A673 (cell line): ENCODE results near the gene RPTOR. TPM values are rescaled to one million over a fixed set of nuclear protein-coding genes. Genes with fewer than 3 reads are reported as not detected.

Source experiments
- BruUV-seq: library from RNA; stranded (reverse); fragments of 400-500 nt; replicated peaks from 2 replicates; lab custom pipeline; 2021; lab: Mats Ljungman, UMichigan
- CTCF ChIA-PET: fragments of 300-600 bp; sonication (Branson Sonifier 250); formaldehyde crosslinking; loops from one replicate; lab custom pipeline; 2022; ENCODE audit warnings: antibody characterized with exemption; lab: Charles Lee
- POLR2A ChIA-PET: fragments of 300-600 bp; sonication (Branson Sonifier 250); formaldehyde crosslinking; loops from one replicate; lab custom pipeline; 2022; ENCODE audit warnings: antibody characterized with exemption; ENCODE audit not compliant: low non-redundant PET; lab: Charles Lee
- DNase-seq: peaks from one replicate; pipeline ENCODE4 v3.0.0-alpha.2; 2015; ENCODE audit warnings: low spot score
- H3K27ac ChIP-seq: fragments of 200-600 bp; sonication (generic); 2 replicates; pipeline ENCODE4 v1.5.1; 2016; ENCODE audit warnings: mixed run types, low read depth, mild to moderate bottlenecking, mixed read lengths, antibody characterized with exemption, low read length; ENCODE audit not compliant: poor library complexity, severe bottlenecking
- H3K27me3 ChIP-seq: fragments of 200-600 bp; sonication (generic); replicated peaks from 2 replicates; pipeline ENCODE4 v1.6.1; 2017; ENCODE audit warnings: mixed run types, low read depth, mild to moderate bottlenecking, mixed read lengths, antibody characterized with exemption, low read length; ENCODE audit not compliant: insufficient read depth, poor library complexity
- H3K36me3 ChIP-seq: fragments of 200-600 bp; sonication (generic); 2 replicates; pipeline ENCODE4 v1.6.1; 2016; ENCODE audit warnings: mixed run types, mild to moderate bottlenecking, mixed read lengths, antibody characterized with exemption, low read length; ENCODE audit not compliant: insufficient read depth, poor library complexity, severe bottlenecking
- H3K4me1 ChIP-seq: fragments of 200-600 bp; sonication (generic); 2 replicates; pipeline ENCODE4 v1.6.1; 2017; ENCODE audit warnings: mixed run types, mild to moderate bottlenecking, mixed read lengths, antibody characterized with exemption, low read length; ENCODE audit not compliant: insufficient read depth, poor library complexity, severe bottlenecking
- H3K4me3 ChIP-seq: fragments of 200-600 bp; sonication (generic); 2 replicates; pipeline ENCODE4 v1.5.1; 2016; ENCODE audit warnings: low read depth, mixed run types, mild to moderate bottlenecking, mixed read lengths, low read length; ENCODE audit not compliant: poor library complexity, severe bottlenecking
- H3K9me3 ChIP-seq: fragments of 200-600 bp; sonication (generic); 2 replicates; pipeline ENCODE4 v1.6.1; 2016; ENCODE audit warnings: mixed run types, low read depth, mild to moderate bottlenecking, mixed read lengths, antibody characterized with exemption, low read length; ENCODE audit not compliant: poor library complexity, severe bottlenecking
- CTCF ChIP-seq: fragments of 300-800, 200-600 bp; sonication (generic); conservative IDR thresholded peaks from 2 replicates; pipeline ENCODE4 v1.5.1; 2017; ENCODE audit warnings: low read depth, mild to moderate bottlenecking, antibody characterized with exemption, low read length, moderate library complexity, mixed read lengths
- EZH2 ChIP-seq: fragments of 200-600 bp; sonication (generic); IDR thresholded peaks from 2 replicates; pipeline ENCODE4 v1.6.1; 2017; ENCODE audit warnings: borderline replicate concordance, low read depth, mild to moderate bottlenecking, mixed read lengths, antibody characterized with exemption, low read length; ENCODE audit not compliant: poor library complexity, severe bottlenecking
- intact Hi-C: fragments of 100-400 bp; cut with micrococcal nuclease; formaldehyde crosslinking; loops from one replicate; pipeline ENCODE4 v1.10.0; 2022; ENCODE audit not compliant: unreplicated experiment
- total RNA-seq: library from RNA; stranded (reverse); gene quantifications from 2 replicates; pipeline ENCODE4 v1.2.3, GENCODE V29; 2021

Gene RPTOR
- total RNA-seq, 1 experiment from 2014 or later = 55.2 TPM

DNA sequence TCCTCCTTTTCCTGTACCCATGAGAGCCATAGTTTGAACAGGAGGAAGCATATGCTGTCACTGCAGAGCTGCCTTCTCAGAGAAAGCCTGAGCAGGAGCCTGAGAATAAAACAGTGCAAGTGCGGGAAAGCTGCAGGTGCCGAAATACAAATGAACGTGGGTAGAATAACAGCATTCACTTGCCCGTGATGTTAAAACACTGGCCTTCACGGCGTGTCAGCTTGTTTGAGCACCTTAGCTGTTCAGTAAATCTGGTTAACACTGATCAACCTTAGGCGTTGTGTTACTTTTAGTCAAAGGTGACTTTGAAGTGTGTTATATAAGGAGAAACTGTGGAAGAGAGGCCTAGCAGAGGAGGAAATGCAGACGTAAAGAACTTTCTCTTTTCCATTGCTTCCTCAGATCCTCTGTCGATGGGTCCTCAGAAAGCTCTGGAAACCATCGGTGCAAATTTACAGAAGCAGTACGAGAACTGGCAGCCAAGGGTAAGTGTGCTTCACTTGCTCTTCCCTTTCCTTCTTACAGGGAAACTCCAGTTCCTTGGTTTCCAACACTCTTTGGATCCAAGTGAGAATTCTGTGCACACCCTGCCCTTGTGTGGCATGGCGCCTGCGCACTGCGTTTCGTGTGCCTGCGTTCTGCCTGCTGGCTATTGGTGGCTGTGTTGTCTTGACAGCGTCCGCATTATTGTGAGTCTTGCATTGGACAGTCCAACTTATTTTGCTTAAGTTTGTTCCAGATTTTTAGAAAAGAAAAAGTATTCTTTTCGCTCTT lies 98.9 kb downstream of the RPTOR start:
- POLR2A ChIA-PET = no interaction called here
- no peaks in the 10 kb centered on the region for H3K4me1 ChIP-seq
- no peak overlapping the region for H3K4me3 ChIP-seq
- TF ChIP-seq CTCF (no peak), EZH2 (no peak)
- intact Hi-C loops = no loop called here
- no peak for DNase-seq
- H3K36me3 ChIP-seq = no peaks in the 10 kb centered on the region
- CTCF ChIA-PET = no interaction called here
- H3K27ac ChIP-seq = no peak overlapping the region
- H3K9me3 ChIP-seq = no peaks in the 10 kb centered on the region
- BruUV-seq = no TSS peak
- no peaks in the 10 kb centered on the region for H3K27me3 ChIP-seq

DNA sequence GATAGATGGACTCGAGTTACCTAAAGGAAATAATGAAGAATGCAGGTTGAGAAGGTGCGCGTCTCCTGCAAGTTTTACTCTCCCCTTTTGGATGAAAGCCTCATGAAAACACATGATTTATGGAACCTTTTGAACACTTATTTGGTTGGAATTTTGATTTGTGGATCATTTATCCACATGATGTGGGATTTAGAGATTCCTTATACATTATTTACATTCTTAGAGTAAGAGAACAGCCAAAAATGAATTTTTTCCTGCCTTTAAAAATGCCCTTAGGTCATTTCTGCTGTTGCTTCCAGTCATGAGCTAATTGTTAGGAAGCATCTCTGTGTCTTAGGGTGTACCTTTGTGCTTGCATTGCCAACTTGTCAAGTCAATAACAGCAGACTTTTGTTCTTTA lies 99.9 kb downstream of the RPTOR start:
- H3K27ac ChIP-seq = no peak overlapping the region
- CTCF ChIA-PET = no interaction called here
- no peak for DNase-seq

DNA sequence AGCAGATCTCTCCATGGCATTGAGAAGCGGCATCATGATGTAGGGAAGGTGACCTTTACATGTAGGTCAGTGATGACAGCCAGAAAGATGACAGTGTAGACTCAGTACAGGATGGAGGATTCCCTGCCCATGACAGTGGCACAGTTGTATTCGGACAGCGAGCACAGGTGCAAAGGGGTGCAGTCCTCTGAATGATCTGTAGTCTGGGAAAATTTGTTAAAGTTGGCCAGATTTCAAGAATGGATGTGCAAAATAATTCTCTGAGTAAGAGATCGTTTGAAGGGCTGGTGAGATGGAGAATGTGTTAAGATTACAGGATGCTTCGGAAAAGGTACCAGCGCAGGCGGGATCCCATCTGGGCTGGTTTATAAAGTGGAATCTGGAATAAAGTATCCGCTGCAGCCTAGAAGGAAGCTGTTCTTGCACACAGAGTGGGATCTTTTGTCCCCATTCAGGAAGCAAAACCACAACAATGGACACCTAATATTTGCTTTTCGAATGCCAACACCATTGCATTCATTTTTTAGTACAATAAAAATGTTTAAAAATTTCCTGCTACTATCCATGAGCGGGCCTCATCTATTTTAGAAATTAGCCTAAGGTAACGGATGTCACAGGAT lies 101.2 kb downstream of the RPTOR start:
- peaks cover 17% of the 10 kb centered on the region for H3K4me1 ChIP-seq
- no peaks in the 10 kb centered on the region for H3K36me3 ChIP-seq
- ChIA-PET CTCF (no interaction called here), POLR2A (no interaction called here)
- intact Hi-C loops = no loop called here
- no peaks in the 10 kb centered on the region for H3K9me3 ChIP-seq
- TF ChIP-seq CTCF (no peak), EZH2 (no peak)
- no peaks in the 10 kb centered on the region for H3K27me3 ChIP-seq
- no peak for DNase-seq
- H3K27ac ChIP-seq = no peak overlapping the region
- no peak overlapping the region for H3K4me3 ChIP-seq
- BruUV-seq = no TSS peak

More for the DNA sequence above, 99.9 kb downstream of the RPTOR start:
- Histone ChIP-seq H3K4me3 (no peak overlapping the region), H3K9me3 (no peaks in the 10 kb centered on the region), H3K36me3 (no peaks in the 10 kb centered on the region), H3K27me3 (no peaks in the 10 kb centered on the region), H3K4me1 (peaks cover 6% of the 10 kb centered on the region)
- TF ChIP-seq EZH2 (no peak), CTCF (no peak)
- intact Hi-C loops = no loop called here
- no TSS peak for BruUV-seq
- POLR2A ChIA-PET = no interaction called here
